A549 (cell line): Measurements from ENCODE around the gene GALNT15. TPM values are rescaled to one million over a fixed set of nuclear protein-coding genes. Genes with fewer than 3 reads are reported as not detected.

ENCODE experiments used
- ATAC-seq, 2 experiments: fragments of 200-7000 bp in 1 of 2; fragments of >200 bp in 1 of 2; cut with Nextera tagmentation in 1 of 2; cut with Tn5 transposase in 1 of 2; 3 replicates each; pipeline versions ENCODE4 v1.8.0 to v1.9.1; 2018 to 2020; ENCODE audit warnings: mild to moderate bottlenecking in 1 of 2, moderate library complexity in 1 of 2
- CTCF ChIA-PET: fragments of 300-600 bp; sonication (Branson Sonifier 250); formaldehyde crosslinking; extraction: SDS; loops from one replicate; lab custom pipeline; 2021; ENCODE audit warnings: antibody characterized with exemption, inconsistent platforms; lab: Yijun Ruan, JAX
- POLR2A ChIA-PET: fragments of 350-600 bp; formaldehyde crosslinking; extraction: SDS; loops from one replicate; lab custom pipeline; 2021; ENCODE audit warnings: antibody characterized with exemption, inconsistent platforms; lab: Yijun Ruan, JAX
- DNase-seq, 2 experiments: peaks; one replicate each; pipeline versions ENCODE4 v3.0.0 to v3.0.0-alpha.2; 2011 to 2016; ENCODE audit warnings: low read depth in 1 of 2, low spot score in 1 of 2
- FAIRE-seq: peaks from 2 replicates; lab custom pipeline; 2011; peaks lifted over from hg19 to GRCh38; lab: Jason Lieb, UNC
- H3K27ac ChIP-seq, 2 experiments: fragments of >200 bp; sonication (Bioruptor Twin); formaldehyde crosslinking; 3 replicates each; pipeline ENCODE4 v1.5.1; 2016 to 2017
- H3K4me1 ChIP-seq: fragments of >200 bp; sonication (Bioruptor Twin); formaldehyde crosslinking; 3 replicates; pipeline ENCODE4 v1.6.1; 2016
- H3K4me2 ChIP-seq: fragments of >200 bp; sonication (Bioruptor Twin); formaldehyde crosslinking; 3 replicates; pipeline ENCODE4 v1.6.1; 2016
- H3K4me3 ChIP-seq: fragments of >200 bp; sonication (Bioruptor Twin); formaldehyde crosslinking; 3 replicates; pipeline ENCODE4 v1.5.1; 2016
- H3K9me3 ChIP-seq: fragments of >200 bp; sonication (Bioruptor Twin); formaldehyde crosslinking; 3 replicates; pipeline ENCODE4 v1.6.1; 2016
- BHLHE40 ChIP-seq: IDR thresholded peaks from 2 replicates; pipeline ENCODE4 v1.6.1; 2012; ENCODE audit warnings: low read depth, low read length, inconsistent platforms
- CBX2 ChIP-seq: fragments of 200-600 bp; sonication (generic); IDR thresholded peaks from 2 replicates; pipeline ENCODE4 v1.6.1; 2016; ENCODE audit warnings: low read depth, mild to moderate bottlenecking, borderline replicate concordance
- CHD2 ChIP-seq: fragments of 150-350 bp; IDR thresholded peaks from 2 replicates; pipeline ENCODE4 v1.6.1; 2014; ENCODE audit warnings: low read length; ENCODE audit not compliant: partially characterized antibody
- CHD4 ChIP-seq: fragments of 200-600 bp; sonication (generic); IDR thresholded peaks from 2 replicates; pipeline ENCODE4 v1.6.1; 2016; ENCODE audit warnings: antibody characterized with exemption, mild to moderate bottlenecking, borderline replicate concordance
- EHF ChIP-seq: fragments of 250-450 bp; sonication (Bioruptor Pico); IDR thresholded peaks from 2 replicates; pipeline ENCODE4 v1.5.0; 2020; ENCODE audit warnings: mild to moderate bottlenecking
- FOSB ChIP-seq: fragments of 250-450 bp; sonication (Bioruptor Pico); IDR thresholded peaks from 2 replicates; pipeline ENCODE4 v1.5.0; 2020; ENCODE audit warnings: mild to moderate bottlenecking, moderate library complexity
- FOSL2 ChIP-seq, 2 experiments: fragments of 450-650 bp in 1 of 2; fragments of >200 bp in 1 of 2; sonication (Bioruptor Twin) in 1 of 2; formaldehyde crosslinking; IDR thresholded peaks; 2 replicates each; pipeline versions ENCODE4 v1.5.0 to v1.6.1; 2016 to 2020; ENCODE audit warnings: mild to moderate bottlenecking in 1 of 2, moderate library complexity in 1 of 2
- FOXS1 ChIP-seq: fragments of 250-450 bp; sonication (Bioruptor Pico); IDR thresholded peaks from 2 replicates; pipeline ENCODE4 v1.5.0; 2020; ENCODE audit warnings: mild to moderate bottlenecking, moderate library complexity
- HES2 ChIP-seq: fragments of >200 bp; sonication (Bioruptor Twin); formaldehyde crosslinking; IDR thresholded peaks from 2 replicates; pipeline ENCODE4 v1.6.1; 2016
- HOXB13 ChIP-seq: fragments of 250-450 bp; sonication (Bioruptor Pico); IDR thresholded peaks from 2 replicates; pipeline ENCODE4 v1.5.0; 2020; ENCODE audit warnings: low read depth, mild to moderate bottlenecking, moderate library complexity
- JUN ChIP-seq, 2 experiments: fragments of >200 bp; sonication (Bioruptor Twin); formaldehyde crosslinking; IDR thresholded peaks; 2 replicates in 1 of 2; 3 replicates in 1 of 2; pipeline ENCODE4 v1.6.1; 2016 to 2017
- KDM1A ChIP-seq: fragments of 200-600 bp; sonication (generic); IDR thresholded peaks from 2 replicates; pipeline ENCODE4 v1.6.1; 2016; ENCODE audit warnings: low read depth, mild to moderate bottlenecking
- NFE2L2 ChIP-seq: fragments of 150-350 bp; conservative IDR thresholded peaks from 2 replicates; pipeline ENCODE4 v1.6.1; 2014; ENCODE audit warnings: low read length
- PHF8 ChIP-seq: fragments of 200-600 bp; sonication (generic); IDR thresholded peaks from 2 replicates; pipeline ENCODE4 v1.6.1; 2016; ENCODE audit warnings: low read depth, mild to moderate bottlenecking, antibody characterized with exemption, moderate library complexity, borderline replicate concordance
- RAD21 ChIP-seq, 2 experiments: fragments of >200 bp in 1 of 2; sonication (Bioruptor Twin) in 1 of 2; formaldehyde crosslinking in 1 of 2; IDR thresholded peaks in 1 of 2; conservative IDR thresholded peaks in 1 of 2; 2 replicates in 1 of 2; 3 replicates in 1 of 2; pipeline ENCODE4 v1.6.1; 2012 to 2018; ENCODE audit warnings: inconsistent platforms in 1 of 2
- RARB ChIP-seq: fragments of 250-450 bp; sonication (Bioruptor Pico); IDR thresholded peaks from 2 replicates; pipeline ENCODE4 v1.8.0; 2021; ENCODE audit warnings: mild to moderate bottlenecking, moderate library complexity
- REST ChIP-seq: fragments of 200-600 bp; sonication (generic); IDR thresholded peaks from 2 replicates; pipeline ENCODE4 v1.6.1; 2016; ENCODE audit warnings: antibody characterized with exemption, mild to moderate bottlenecking, moderate library complexity
- SMC3 ChIP-seq: fragments of >200 bp; sonication (Bioruptor Twin); formaldehyde crosslinking; IDR thresholded peaks from 3 replicates; pipeline ENCODE4 v1.6.1; 2018; ENCODE audit warnings: inconsistent platforms
- SREBF2 ChIP-seq: fragments of 450-650 bp; IDR thresholded peaks from 2 replicates; pipeline ENCODE4 v1.6.1; 2014; ENCODE audit warnings: mild to moderate bottlenecking, moderate library complexity
- TP53 ChIP-seq: fragments of 250-450 bp; sonication (Bioruptor Pico); IDR thresholded peaks from 2 replicates; pipeline ENCODE4 v1.5.0; 2021; ENCODE audit warnings: mild to moderate bottlenecking, moderate library complexity
- ZSCAN20 ChIP-seq: fragments of 250-450 bp; sonication (Bioruptor Pico); IDR thresholded peaks from 2 replicates; pipeline ENCODE4 v1.8.0; 2022; ENCODE audit warnings: mild to moderate bottlenecking, moderate library complexity
- WGBS: methylation state at CpG from one replicate; pipeline ENCODE4 v1.1.6; 2017; ENCODE audit errors: missing lambda C conversion rate; 5-methylcytosine and 5-hydroxymethylcytosine counted together
- polyA plus RNA-seq, 4 experiments: library from polyadenylated mRNA; depleted of rRNA in 3 of 4; stranded (reverse); fragments of >200 nt; fragmentation: RNase III in 1 of 4; extraction: RNeasy Plus Mini Kit Qiagen cat#74134 plus additional on column Dnase treatment in 1 of 4; gene quantifications; 2 replicates in 3 of 4; 3 replicates in 1 of 4; pipeline ENCODE4 v1.2.3, GENCODE V29; 2011 to 2017

GALNT15 gene
- polyA plus RNA-seq, 2 of the 4 experiments (the other 2 are of a cell fraction): 0.04 TPM; not detected in 1

GRCh38 chr3:16234281-16234680 is 59.8 kb downstream of the GALNT15 start:
- CTCF ChIA-PET: interaction anchor here (0.7 to 1.7 kb wide), 7 partner anchors 9 to 419 kb away, joined by 3 to 4 read pairs (median 3); no protein-coding TSS in a partner anchor
- ATAC-seq: no peak
- WGBS: 100% methylated on average over 2 of the region's 2 CpGs
- TF ChIP-seq KDM1A (no peak), FOSB (no peak), EHF (CRISPR knock-in tag) (no peak), FOXS1 (CRISPR knock-in tag) (no peak), SREBF2 (no peak)
- DNase-seq: no peak
- Histone ChIP-seq H3K27ac (no peak overlapping the region), H3K9me3 (no peaks in the 10 kb centered on the region), H3K4me2 (no peak overlapping the region), H3K4me3 (no peak overlapping the region), H3K4me1 (peaks cover 3% of the 10 kb centered on the region)
- no peak for FAIRE-seq
- POLR2A ChIA-PET: no interaction called here

- CTCF ChIA-PET: interaction anchor here (2.0 kb wide), 1 partner anchor 12 kb away, joined by 6 read pairs; no protein-coding TSS in a partner anchor
- ATAC-seq (no peak), FAIRE-seq (no peak), DNase-seq (no peak)
- Histone ChIP-seq H3K4me3 (no peak overlapping the region), H3K4me2 (no peak overlapping the region), H3K4me1 (peaks cover 22% of the 10 kb centered on the region), H3K9me3 (no peaks in the 10 kb centered on the region), H3K27ac (no peak overlapping the region)
- WGBS: 72% methylated on average over 4 of the region's 4 CpGs
- no peak for TF ChIP-seq NFE2L2
- TF ChIP-seq PHF8: no peak
- no peak for TF ChIP-seq JUN (IDR thresholded peaks at IDR 0.05)
- no peak for TF ChIP-seq TP53
- TF ChIP-seq CHD2: no peak
- no peak for TF ChIP-seq SMC3
- TF ChIP-seq BHLHE40: no peak
- TF ChIP-seq HOXB13 (CRISPR knock-in tag): no peak
- TF ChIP-seq FOSL2 (IDR thresholded peaks at IDR 0.05): no peak
- TF ChIP-seq FOSL2 (CRISPR knock-in tag; IDR thresholded peaks at IDR 0.05): no peak
- TF ChIP-seq REST: no peak
- TF ChIP-seq RARB (CRISPR knock-in tag): no peak
- no peak for TF ChIP-seq HES2
- TF ChIP-seq RAD21 (conservative IDR thresholded peaks at IDR 0.05 in 1 of 2, IDR thresholded peaks at IDR 0.05 in 1 of 2): no peak
- POLR2A ChIA-PET: no interaction called here
Measured at GRCh38 chr3:16236030-16236639, 61.7 kb downstream of the GALNT15 start.

- WGBS: 90% methylated on average over 3 of the region's 3 CpGs
- DNase-seq: no peak
- H3K4me2 ChIP-seq: no peak overlapping the region
- POLR2A ChIA-PET: no interaction called here
- ATAC-seq: no peak
- no peaks in the 10 kb centered on the region for H3K9me3 ChIP-seq
- H3K27ac ChIP-seq: no peak overlapping the region
- FAIRE-seq: no peak
- CTCF ChIA-PET: interaction anchor here (1.3 to 2.0 kb wide), 2 partner anchors 11 to 188 kb away, joined by 4 to 6 read pairs; no protein-coding TSS in a partner anchor
- TF ChIP-seq CHD4: no peak
- TF ChIP-seq ZSCAN20 (CRISPR knock-in tag): no peak
- no peak for TF ChIP-seq FOXS1 (CRISPR knock-in tag)
- TF ChIP-seq CBX2: no peak
- no peak for TF ChIP-seq FOSL2 (IDR thresholded peaks at IDR 0.05)
- no peak for TF ChIP-seq FOSL2 (CRISPR knock-in tag; IDR thresholded peaks at IDR 0.05)
- no peak for TF ChIP-seq FOSB
- H3K4me1 ChIP-seq: peaks cover 22% of the 10 kb centered on the region
- H3K4me3 ChIP-seq: no peak overlapping the region
Measured at GRCh38 chr3:16236856-16237393, 62.4 kb downstream of the GALNT15 start.
